Stimulated activated CD4-positive, alpha-beta T cell treated with anti-CD3 and anti-CD28 coated beads, Interleukin-1b, Interleukin-23, amount 100 ng/mL, for 48 hours (primary cell): ENCODE results near the gene NOS1AP.
"Not testable (repeated sequence)": the region's sequence is repeated elsewhere in the genome, so short reads cannot be mapped to it uniquely, and the experiment has no call there.

Source experiments
- DNase-seq: peaks from one replicate; pipeline ENCODE4 v3.0.0-alpha.2; 2020

The NOS1AP gene

GRCh38 chr1:162172311-162173102 lies 103.0 kb downstream of the NOS1AP start:
- no peak for DNase-seq

DNA sequence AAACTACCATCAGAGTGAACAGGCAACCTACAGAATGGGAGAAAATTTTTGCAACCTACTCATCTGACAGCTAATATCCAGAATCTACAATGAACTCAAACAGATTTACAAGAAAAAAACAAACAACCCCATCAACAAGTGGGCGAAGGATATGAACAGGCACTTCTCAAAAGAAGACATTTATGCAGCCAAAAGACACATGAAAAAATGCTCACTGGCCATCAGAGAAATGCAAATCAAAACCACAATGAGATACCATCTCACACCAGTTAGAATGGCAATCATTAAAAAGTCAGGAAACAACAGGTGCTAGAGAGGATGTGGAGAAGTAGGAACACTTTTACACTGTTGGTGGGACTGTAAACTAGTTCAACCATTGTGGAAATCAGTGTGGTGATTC lies 104.1 kb downstream of the NOS1AP start:
- DNase-seq: not testable (repeated sequence)

DNA sequence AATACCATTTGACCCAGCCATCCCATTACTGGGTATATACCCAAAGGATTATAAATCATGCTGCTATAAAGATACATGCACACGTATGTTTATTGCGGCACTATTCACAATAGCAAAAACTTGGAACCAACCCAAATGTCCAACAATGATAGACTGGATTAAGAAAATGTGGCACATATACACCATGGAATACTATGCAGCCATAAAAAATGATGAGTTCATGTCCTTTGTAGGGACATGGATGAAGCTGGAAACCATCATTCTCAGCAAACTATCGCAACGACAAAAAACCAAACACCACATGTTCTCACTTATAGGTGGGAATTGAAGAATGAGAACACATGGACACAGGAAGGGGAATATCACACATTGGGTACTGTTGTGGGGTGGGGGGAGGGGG lies 104.5 kb downstream of the NOS1AP start:
- not testable (repeated sequence) for DNase-seq

- DNase-seq: no peak
Observed at GRCh38 chr1:162175379-162176081, 106.0 kb downstream of the NOS1AP start.

GRCh38 chr1:162177126-162177525 lies 107.6 kb downstream of the NOS1AP start:
- no peak for DNase-seq

DNA sequence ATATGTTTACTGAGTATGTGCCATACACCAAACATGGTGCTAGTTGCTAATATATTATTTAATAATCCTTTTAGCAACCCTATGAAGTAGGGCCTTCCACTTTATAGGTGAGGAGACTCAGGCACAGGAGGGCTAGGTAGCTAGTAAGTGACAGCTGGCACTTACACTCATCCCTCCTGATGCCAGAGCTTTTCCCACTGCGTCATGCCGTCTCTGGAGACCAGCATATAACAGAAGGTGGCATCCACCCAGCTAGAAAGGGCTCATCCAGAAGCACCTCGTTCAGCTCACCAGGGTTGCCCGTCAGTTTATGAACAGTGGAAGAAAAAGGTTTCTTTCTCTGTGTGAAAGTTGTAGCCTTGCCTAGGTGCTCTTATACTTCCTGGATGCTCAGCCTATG lies 108.9 kb downstream of the NOS1AP start:
- DNase-seq: no peak

- DNase-seq: no peak
Observed at GRCh38 chr1:162179121-162179520, 109.6 kb downstream of the NOS1AP start.

DNA sequence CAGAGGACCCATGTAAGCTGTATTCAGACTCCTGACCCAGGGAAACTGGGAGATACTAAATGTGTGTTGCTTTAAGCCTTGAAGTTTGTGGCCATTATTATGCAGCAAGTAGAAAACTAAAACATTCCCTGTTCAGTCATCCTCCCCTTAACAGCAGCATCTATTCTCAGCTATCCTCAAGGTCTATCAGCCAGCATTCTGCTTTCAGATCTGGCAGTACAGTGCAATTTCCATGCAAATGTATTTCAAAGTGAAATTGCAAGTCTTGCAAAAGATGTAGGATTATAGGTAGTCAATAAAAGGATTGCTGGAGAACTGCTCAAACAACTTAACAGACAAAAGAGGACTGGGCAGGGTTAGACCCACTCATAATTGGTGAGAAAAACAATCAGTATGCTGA lies 111.3 kb downstream of the NOS1AP start:
- DNase-seq: no peak

DNA sequence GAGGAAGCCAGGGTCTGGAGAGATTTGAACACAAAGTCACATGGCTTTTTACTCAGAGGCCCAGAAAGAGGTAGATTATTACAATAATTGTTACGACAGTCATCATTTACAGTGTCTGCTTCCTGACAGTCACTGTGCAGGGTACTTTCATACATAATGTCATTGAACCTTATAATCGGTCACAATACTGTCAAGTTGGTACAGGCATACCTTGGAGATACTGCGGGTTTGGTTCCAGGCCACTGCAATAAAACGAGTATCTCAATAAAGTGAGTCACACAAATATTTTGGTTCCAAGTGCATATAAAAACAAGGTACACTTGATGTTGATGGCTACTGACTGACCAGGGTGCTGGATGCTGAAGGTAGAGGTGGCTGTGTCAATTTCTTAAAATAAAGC lies 112.6 kb downstream of the NOS1AP start:
- no peak for DNase-seq

GRCh38 chr1:162185314-162186025 lies 116.0 kb downstream of the NOS1AP start:
- DNase-seq: no peak

GRCh38 chr1:162186026-162186374 lies 116.5 kb downstream of the NOS1AP start:
- no peak for DNase-seq

DNA sequence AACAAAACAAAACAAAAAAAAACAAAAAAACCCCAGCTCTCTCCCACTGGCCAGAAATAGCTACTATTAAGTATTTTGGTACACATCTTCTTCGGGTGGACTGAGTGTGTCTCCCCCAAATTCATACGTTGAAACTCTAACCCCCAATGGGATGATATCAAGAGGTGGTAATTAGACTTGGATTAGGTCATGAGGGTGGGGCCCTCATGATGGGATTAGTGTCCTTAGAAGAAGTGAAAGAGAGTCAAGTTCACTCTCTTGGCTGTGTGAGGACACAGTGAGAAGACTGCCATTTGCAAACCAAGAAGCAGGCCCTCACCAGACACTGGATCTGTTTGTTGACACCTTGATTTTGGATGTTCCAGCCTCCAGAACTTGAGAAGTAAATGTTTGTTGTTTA lies 116.9 kb downstream of the NOS1AP start:
- no peak for DNase-seq

DNA sequence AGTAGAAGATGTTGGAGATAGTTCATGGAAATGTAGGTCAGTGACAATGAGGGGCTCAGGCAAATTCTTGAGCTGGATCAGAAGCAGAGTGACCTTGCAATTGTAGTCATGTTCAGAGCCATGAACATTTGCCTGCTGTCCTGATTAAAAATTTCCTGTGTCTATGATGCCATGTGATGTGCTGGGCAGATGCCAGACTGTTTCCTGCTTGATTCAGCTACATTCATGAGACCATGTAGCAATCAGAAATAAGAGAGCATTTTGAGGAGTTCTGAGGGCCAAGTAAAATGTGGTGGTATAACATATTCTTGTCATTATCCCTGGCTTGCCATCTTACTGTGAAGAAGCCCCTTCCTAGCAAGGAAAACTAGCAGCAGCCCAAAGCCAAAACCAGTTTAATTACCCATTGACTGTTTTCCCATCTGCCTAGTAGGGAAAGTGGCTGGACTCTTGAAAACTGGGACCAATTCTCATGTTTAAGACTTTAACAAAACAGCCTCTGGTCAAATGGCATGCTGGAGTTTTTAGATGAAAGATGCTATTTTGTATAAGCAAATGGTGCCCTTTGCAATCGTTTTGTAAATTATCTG lies 118.3 kb downstream of the NOS1AP start:
- no peak for DNase-seq

- no peak for DNase-seq
Observed at GRCh38 chr1:162189345-162189744, 119.9 kb downstream of the NOS1AP start.

- DNase-seq: no peak
Observed at GRCh38 chr1:162191396-162192305, 122.2 kb downstream of the NOS1AP start.

- DNase-seq: no peak
Observed at GRCh38 chr1:162192306-162192678, 122.8 kb downstream of the NOS1AP start.

DNA sequence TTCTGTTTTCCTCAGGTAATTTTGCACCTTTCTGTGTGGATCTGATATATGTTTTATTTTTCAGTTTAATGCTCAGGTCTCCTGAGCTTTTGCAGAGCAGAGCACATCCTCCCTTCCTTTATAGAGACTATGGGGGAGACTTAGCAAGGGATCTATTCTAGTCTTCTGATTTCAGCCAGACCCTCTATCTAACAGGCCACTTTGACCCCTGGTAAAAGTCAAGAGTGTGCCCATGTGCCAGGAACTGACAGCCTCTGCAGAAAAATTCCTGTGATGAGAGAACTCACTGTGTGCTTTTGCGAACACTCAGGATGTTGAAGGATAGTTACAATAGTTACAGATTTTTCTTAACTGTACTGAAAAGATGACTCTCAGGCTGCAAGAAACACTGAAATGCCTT lies 123.3 kb downstream of the NOS1AP start:
- no peak for DNase-seq

DNA sequence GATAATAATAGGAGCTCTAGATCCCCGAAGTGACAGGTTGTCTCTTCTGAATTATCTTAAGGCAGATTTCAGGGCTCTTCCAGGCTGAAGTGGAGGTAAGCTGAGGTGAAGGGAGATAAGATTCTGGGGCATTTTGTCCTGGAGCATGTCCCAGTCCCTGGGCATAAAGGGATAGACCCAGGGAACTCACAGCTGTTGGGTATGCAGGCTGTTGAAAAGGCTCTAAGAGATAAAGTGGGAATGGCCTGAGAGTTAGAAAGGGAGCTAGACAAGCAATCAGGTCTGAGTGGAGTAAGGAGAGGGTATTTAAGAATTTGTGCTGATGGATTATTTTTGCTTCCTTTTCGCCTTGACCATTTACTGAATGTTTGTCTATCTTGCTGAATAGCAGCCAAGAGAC lies 123.7 kb downstream of the NOS1AP start:
- no peak for DNase-seq

GRCh38 chr1:162193815-162194214 lies 124.3 kb downstream of the NOS1AP start:
- no peak for DNase-seq

DNA sequence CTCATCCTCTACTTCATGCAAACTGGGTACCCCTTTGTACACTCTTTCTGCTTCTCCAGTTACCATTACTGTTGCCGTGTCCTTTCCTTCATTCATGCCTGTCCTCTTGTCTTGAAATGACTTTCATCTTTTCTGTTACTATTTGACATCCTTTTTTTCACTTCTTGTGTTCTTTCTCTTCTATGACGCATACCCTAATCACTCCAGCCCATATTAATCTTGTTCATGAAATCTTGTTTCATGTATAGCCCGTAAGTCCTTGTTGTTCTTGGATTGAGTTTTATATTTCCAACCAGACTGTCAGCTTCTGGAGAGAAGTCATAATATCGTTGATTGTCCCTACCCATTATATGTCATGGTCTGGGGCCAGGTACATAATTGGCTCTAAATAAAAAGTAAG lies 126.1 kb downstream of the NOS1AP start:
- no peak for DNase-seq

DNA sequence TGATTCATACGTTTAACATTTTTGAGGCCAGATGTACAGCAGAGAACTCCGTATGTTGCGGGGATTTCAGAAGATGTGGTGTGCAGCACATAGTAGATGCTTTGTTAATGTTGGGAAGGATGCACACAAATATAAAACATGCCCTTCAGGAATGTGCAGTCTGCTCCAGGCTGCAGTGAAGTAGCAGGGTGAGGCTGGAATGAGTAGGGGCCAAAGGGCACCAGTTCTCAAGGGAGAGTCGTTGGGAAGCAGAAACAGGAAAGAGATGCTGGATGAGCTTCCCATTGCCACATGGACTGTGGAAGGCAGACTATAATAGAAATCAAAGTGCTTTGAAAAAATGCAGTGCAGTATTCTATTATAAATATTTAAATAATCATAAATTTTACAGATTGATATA lies 126.9 kb downstream of the NOS1AP start:
- DNase-seq: no peak

- DNase-seq: no peak
Observed at GRCh38 chr1:162197041-162197531, 127.6 kb downstream of the NOS1AP start.
